Stimulated activated CD8-positive, alpha-beta memory T cell treated with anti-CD3 and anti-CD28 coated beads, Interleukin-4, amount 100 ng/mL, for 48 hours (primary cell): ENCODE results near the gene DENND1B.
A peak's percentile ranks its signal among the peaks of the same experiment; 100 is the strongest.
"Not testable (repeated sequence)": the region's sequence is repeated elsewhere in the genome, so short reads cannot be mapped to it uniquely, and the experiment has no call there.

ENCODE experiments used
- DNase-seq: peaks from one replicate; pipeline ENCODE4 v3.0.0-alpha.2; 2020

DENND1B gene

DNA sequence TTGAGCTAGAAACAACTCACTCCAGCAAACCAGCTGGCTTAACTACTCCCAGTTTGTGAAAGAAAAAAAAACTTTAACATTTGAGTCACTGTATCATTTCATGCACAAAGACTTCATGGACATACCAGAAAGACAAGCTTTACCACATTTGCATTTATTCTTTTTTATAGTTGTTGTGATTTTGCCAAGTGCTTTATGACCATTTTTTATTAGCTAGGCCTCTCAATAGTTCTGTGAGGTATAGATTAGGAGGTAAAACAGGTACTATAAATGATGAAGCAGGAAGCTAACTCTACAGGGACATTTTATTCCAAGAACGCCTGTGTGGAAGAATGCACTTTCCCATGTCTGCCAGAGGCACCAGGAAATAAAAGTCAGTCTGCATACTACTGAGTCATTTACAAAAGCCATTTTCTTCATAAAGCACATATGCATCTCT, 8.2 kb upstream of the DENND1B start:
- DNase-seq = no peak

DNA sequence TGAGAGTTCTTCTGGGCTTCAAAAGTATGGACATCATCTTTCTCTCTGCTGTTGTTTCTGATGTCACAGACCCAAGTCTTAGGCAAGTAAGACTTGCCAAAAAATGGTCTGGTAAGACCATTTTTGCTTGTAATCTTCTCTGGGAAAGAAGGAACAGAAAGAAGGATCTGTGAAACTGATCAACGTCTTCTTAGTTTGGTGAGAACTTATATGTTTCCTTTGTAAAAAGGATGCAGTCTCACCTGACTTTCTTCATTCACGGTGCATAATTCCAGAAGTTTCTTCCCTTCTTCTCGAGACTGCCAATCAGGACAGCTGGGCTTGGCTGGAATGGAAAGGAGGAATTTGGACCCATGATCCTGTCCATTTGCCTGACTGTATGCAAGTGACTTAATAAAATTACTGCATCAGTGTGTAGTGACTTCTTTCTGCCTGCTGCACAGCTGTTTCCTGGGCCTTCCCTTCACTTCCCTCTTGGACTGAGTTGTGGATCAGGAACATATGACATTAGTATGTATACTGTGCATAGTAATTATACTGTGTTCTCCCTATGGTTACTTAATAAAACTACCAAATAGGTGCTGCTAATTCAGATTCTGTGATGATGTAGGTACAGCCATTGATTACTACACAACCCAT, 7.6 kb upstream of the DENND1B start:
- no peak for DNase-seq

GRCh38 chr1:197781968-197782721, 6.9 kb upstream of the DENND1B start:
- DNase-seq = no peak

GRCh38 chr1:197779921-197780320, 4.6 kb upstream of the DENND1B start:
- no peak for DNase-seq

DNA sequence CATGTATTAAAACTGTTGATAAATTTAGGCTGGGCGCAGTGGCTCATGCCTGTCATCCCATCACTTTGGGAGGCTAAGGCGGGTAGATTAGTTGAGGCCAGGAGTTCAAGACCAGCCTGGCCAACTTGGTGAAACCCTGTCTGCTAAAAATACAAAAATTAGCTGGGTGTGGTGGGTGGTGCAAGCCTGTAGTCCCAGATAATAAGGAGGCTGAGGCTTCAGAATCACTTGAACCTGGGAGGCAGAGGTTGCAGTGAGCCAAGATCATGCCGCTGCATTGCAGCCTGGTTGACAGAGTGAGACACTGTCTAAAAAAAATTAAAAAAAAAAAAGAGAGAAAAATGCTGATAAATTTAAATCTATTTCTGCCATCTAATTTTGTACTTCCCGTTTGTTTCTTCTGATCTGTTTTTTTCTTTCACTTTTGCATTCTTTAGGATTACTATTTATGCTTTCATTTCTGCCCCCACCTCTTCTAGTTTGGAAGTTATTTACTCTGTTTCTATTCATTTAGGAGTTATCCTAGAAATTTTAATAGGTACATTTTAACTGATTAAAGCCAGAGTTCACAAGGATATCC, 3.2 kb upstream of the DENND1B start:
- DNase-seq = no peak

- DNase-seq = peak; percentile 45
Observed at GRCh38 chr1:197776351-197777105, 1.2 kb upstream of the DENND1B start.

- DNase-seq = peak; percentile 74
Observed at GRCh38 chr1:197774466-197775281, 606 bp downstream of the DENND1B start.

DNA sequence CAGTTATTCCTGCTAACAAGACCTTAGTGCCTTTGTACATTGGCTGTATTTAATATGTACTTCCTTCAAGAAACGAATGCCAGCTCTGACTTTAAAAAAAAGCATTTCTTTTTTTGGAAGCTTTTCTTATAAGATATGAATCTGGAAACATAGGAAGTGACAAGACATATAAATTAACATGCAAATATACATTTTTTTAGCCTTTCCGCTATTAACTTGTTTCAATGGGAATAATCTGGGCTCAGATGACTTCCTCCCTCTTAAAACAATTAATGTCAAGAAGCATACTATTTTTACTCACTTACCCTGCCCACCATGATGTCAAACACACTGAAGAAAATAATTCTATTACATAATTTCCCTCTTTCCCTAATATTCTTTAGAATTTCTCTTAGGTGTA, 1.4 kb downstream of the DENND1B start:
- no peak for DNase-seq

GRCh38 chr1:197771904-197772556, 3.2 kb downstream of the DENND1B start:
- DNase-seq = no peak

GRCh38 chr1:197771386-197771785, 3.9 kb downstream of the DENND1B start:
- DNase-seq = no peak

- DNase-seq = no peak
Observed at GRCh38 chr1:197770243-197770642, 5.0 kb downstream of the DENND1B start.

DNA sequence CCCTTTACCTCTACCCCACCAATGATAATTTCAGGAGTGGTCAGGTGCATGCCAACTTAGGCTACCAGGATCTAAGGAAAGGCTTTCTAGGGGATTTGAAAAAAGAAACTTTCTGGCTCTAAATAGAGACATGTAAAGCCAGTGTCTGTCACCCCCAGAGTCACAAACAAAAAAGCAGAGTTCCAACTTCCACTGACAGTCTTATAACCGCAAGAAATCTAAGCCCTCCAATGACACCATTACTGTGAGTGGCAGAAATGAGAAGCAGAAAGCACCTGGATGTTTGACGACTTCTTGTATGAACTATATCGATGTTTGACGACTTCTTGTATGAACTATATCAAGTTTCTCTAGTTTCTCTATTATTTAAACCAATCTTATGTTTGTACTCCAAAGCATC, 6.0 kb downstream of the DENND1B start:
- no peak for DNase-seq

GRCh38 chr1:197768014-197768805, 7.1 kb downstream of the DENND1B start:
- no peak for DNase-seq

- no peak for DNase-seq
Observed at GRCh38 chr1:197763769-197764168, 11.5 kb downstream of the DENND1B start.

GRCh38 chr1:197763307-197763706, 12.0 kb downstream of the DENND1B start:
- DNase-seq = no peak

DNA sequence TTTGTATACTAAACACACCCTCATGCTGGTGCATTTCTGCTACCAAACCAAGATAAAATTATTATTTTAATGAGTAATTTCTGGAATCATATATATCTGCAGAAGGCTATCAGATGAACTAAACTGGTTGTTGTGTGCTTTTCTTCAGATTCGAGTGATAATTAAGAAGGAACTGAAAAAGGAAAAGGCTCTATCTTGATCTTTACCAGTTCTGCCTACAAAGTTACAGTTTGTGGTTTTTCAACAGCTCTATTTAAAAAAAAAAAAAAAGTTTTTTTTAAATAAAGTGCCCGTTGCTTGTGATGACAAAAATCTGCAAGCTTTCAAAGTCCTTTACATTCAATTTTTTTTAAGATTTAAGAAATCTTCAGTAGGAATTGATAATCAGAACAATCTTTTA, 13.6 kb downstream of the DENND1B start:
- no peak for DNase-seq

DNA sequence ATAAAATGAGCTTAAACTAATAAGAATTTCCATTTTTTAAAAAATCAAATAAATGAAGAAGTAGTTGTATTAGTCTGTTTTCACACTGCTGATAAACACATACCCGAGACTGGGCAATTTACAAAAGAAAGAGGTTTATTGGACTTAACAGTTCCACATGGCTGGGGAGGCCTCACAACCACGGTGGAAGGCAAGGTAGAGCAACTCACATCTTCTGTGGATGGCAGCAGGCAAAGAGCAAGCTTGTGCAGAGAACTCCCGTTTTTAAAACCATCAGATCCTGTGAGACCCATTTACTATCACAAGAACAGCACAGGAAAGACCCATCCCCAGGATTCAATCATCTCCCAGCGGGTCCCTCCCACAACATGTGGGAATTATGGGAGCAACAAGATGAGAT, 19.7 kb downstream of the DENND1B start:
- not testable (repeated sequence) for DNase-seq

DNA sequence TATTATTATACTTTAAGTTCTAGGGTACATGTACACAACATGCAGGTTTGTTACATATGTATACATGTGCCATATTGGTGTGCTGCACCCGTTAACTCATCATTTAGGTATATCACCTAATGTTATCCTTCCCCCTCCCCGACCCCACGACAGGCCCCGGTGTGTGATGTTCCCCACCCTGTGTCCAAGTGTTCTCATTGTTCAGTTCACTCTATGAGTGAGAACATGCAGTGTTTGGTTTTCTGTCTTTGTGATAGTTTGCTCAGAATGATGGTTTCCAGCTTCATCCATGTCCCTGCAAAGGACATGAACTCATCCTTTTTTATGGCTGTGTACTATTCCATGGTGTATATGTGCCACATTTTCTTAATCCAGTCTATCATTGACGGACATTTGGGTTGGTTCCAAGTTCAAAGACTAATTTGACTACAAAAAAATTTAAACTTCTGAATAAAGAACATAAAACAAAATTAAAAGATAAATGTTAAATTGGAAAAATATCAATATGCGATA, 22.6 kb downstream of the DENND1B start:
- not testable (repeated sequence) for DNase-seq

GRCh38 chr1:197750366-197750765, 24.9 kb downstream of the DENND1B start:
- no peak for DNase-seq

- no peak for DNase-seq
Observed at GRCh38 chr1:197745911-197746310, 29.4 kb downstream of the DENND1B start.

DNA sequence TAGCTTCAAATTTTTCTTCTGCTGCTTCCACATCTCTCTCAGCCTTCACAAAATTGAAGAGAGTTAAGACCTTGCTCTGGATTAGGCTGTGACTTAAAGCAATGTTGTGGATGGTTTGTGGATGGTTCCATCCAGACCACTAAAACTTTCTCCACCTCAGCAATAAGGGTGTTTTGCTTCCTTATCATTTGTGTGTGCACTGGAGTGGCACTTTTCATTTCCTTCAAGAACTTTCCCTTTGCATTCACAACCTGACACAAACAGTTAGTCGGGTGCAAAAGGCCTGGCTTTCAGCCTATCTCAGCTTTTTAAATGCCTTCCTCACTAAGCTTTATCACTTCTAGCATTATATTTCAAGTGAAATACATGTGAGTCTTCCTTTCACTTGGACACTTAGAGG, 30.3 kb downstream of the DENND1B start:
- no peak for DNase-seq
